HCT116 (cell line): Measurements from ENCODE around the gene CREB3L1. TPM values are rescaled to one million over a fixed set of nuclear protein-coding genes. Genes with fewer than 3 reads are reported as not detected.

Experiments used
- ATAC-seq: fragments of 200-7000 bp; cut with Tn5 transposase; 2 replicates; pipeline ENCODE4 v1.9.1; 2020; ENCODE audit warnings: mild to moderate bottlenecking, moderate library complexity
- Bru-seq: library from RNA; stranded (reverse); fragments of 400-500 nt; gene quantifications from one replicate; lab custom pipeline; 2021; lab: Mats Ljungman, UMichigan
- BruChase-seq, 2 experiments: library from RNA; stranded (reverse); fragments of 400-500 nt; gene quantifications; one replicate each; lab custom pipeline; 2021; lab: Mats Ljungman, UMichigan
- BruUV-seq: library from RNA; stranded (reverse); fragments of 400-500 nt; replicated peaks from 2 replicates; lab custom pipeline; 2021; lab: Mats Ljungman, UMichigan
- CTCF ChIA-PET: fragments of 300-600 bp; sonication (Branson Sonifier 250); formaldehyde crosslinking; loops from one replicate; lab custom pipeline; 2021; ENCODE audit warnings: antibody characterized with exemption; lab: Charles Lee
- POLR2A ChIA-PET: fragments of 300-600, 350-600 bp; sonication (Branson Sonifier 250); formaldehyde crosslinking; loops from one replicate; lab custom pipeline; 2021; ENCODE audit warnings: antibody characterized with exemption; lab: Charles Lee
- RAD21 ChIA-PET, 2 experiments: fragments of 300-600 bp; sonication (Branson Sonifier 250); formaldehyde crosslinking; loops; one replicate each; lab custom pipeline; 2023; ENCODE audit warnings: low total read pairs in 2 of 2; ENCODE audit not compliant: uncharacterized antibody in 2 of 2, unreplicated experiment in 2 of 2, low non-redundant PET in 1 of 2; lab: Charles Lee
- DNase-seq: peaks from one replicate; pipeline ENCODE4 v3.0.0-alpha.2; 2010; ENCODE audit warnings: low read depth, low spot score
- H2AFZ ChIP-seq: fragments of 200-600 bp; shearing (Covaris generic), sonication (generic); 2 replicates; pipeline ENCODE4 v1.6.1; 2017; ENCODE audit warnings: low read depth, mixed run types, mixed read lengths, antibody characterized with exemption, low read length; ENCODE audit not compliant: poor library complexity, severe bottlenecking
- H3K27ac ChIP-seq: 2 replicates; pipeline ENCODE4 v1.5.1; 2012; ENCODE audit warnings: low read depth, low read length
- H3K27me3 ChIP-seq: fragments of 200-600 bp; sonication (generic); 2 replicates; pipeline ENCODE4 v1.6.1; 2016; ENCODE audit warnings: mixed run types, low read length, mixed read lengths; ENCODE audit not compliant: insufficient read depth
- H3K36me3 ChIP-seq, 2 experiments: fragments of 200-500 bp in 1 of 2; fragments of 200-600 bp in 1 of 2; sonication (Bioruptor generic) in 1 of 2; sonication (generic) in 1 of 2; 2 replicates each; pipeline versions ENCODE4 v1.5.1 to v1.6.1; 2014 to 2016; ENCODE audit warnings: low read length in 2 of 2, inconsistent platforms in 1 of 2, mixed read lengths in 1 of 2, mixed run types in 1 of 2; ENCODE audit not compliant: insufficient read depth in 2 of 2, control insufficient read depth in 1 of 2
- H3K4me1 ChIP-seq, 2 experiments: fragments of 200-600 bp in 1 of 2; sonication (generic) in 1 of 2; 2 replicates each; pipeline versions ENCODE4 v1.5.1 to v1.6.1; 2012 to 2017; ENCODE audit warnings: low read length in 2 of 2, inconsistent platforms in 1 of 2, mild to moderate bottlenecking in 1 of 2, mixed read lengths in 1 of 2, mixed run types in 1 of 2, moderate library complexity in 1 of 2; ENCODE audit not compliant: insufficient read depth in 2 of 2, control insufficient read depth in 1 of 2
- H3K4me2 ChIP-seq: fragments of 200-600 bp; sonication (generic); 2 replicates; pipeline ENCODE4 v1.6.1; 2017; ENCODE audit warnings: mixed run types, low read length, mixed read lengths
- H3K4me3 ChIP-seq, 2 experiments: fragments of 200-600 bp in 1 of 2; sonication (generic) in 1 of 2; replicated peaks in 1 of 2; 2 replicates each; pipeline ENCODE4 v1.5.1; 2011 to 2016; ENCODE audit warnings: low read length in 2 of 2, control low read depth in 1 of 2, low read depth in 1 of 2, mild to moderate bottlenecking in 1 of 2, mixed read lengths in 1 of 2, mixed run types in 1 of 2
- H3K79me2 ChIP-seq: fragments of 200-600 bp; sonication (generic); 2 replicates; pipeline ENCODE4 v1.6.1; 2017; ENCODE audit warnings: mild to moderate bottlenecking, mixed run types, low read length, moderate library complexity, mixed read lengths; ENCODE audit not compliant: insufficient read depth
- H3K9ac ChIP-seq: fragments of 200-600 bp; sonication (generic); 2 replicates; pipeline ENCODE4 v1.6.1; 2016; ENCODE audit warnings: low read length, mixed read lengths
- H3K9me2 ChIP-seq: fragments of 200-600 bp; sonication (generic), shearing (Covaris generic); 2 replicates; pipeline ENCODE4 v1.6.1; 2017; ENCODE audit warnings: mixed run types, mild to moderate bottlenecking, moderate library complexity; ENCODE audit not compliant: insufficient read depth
- H3K9me3 ChIP-seq, 2 experiments: fragments of 200-500 bp in 1 of 2; fragments of 200-600 bp in 1 of 2; sonication (Bioruptor generic) in 1 of 2; sonication (generic) in 1 of 2; 2 replicates each; pipeline ENCODE4 v1.6.1; 2014 to 2017; ENCODE audit warnings: low read length in 2 of 2, mixed read lengths in 2 of 2, inconsistent platforms in 1 of 2, low read depth in 1 of 2, mild to moderate bottlenecking in 1 of 2, mixed run types in 1 of 2, moderate library complexity in 1 of 2; ENCODE audit not compliant: control insufficient read depth in 1 of 2, insufficient read depth in 1 of 2
- H4K20me1 ChIP-seq: fragments of 200-600 bp; sonication (generic), shearing (Covaris generic); 2 replicates; pipeline ENCODE4 v1.6.1; 2017; ENCODE audit warnings: mixed run types, mild to moderate bottlenecking, moderate library complexity; ENCODE audit not compliant: insufficient read depth
- EGR1 ChIP-seq: IDR thresholded peaks from 2 replicates; pipeline ENCODE4 v1.6.1; 2012; ENCODE audit warnings: low read depth
- ELF1 ChIP-seq: IDR thresholded peaks from 2 replicates; pipeline ENCODE4 v1.6.1; 2012; ENCODE audit warnings: low read depth, borderline replicate concordance
- EZH2phosphoT487 ChIP-seq: fragments of 200-600 bp; IDR thresholded peaks from 2 replicates; pipeline ENCODE4 v1.6.1; 2018; ENCODE audit warnings: antibody characterized with exemption, borderline replicate concordance
- POLR2A ChIP-seq: IDR thresholded peaks from 2 replicates; pipeline ENCODE4 v1.7.0; 2011; ENCODE audit warnings: borderline replicate concordance; ENCODE audit not compliant: insufficient read depth, insufficient read length; ENCODE audit errors: extremely low read depth
- POLR2AphosphoS5 ChIP-seq: IDR thresholded peaks from 2 replicates; pipeline ENCODE4 v1.6.1; 2011; ENCODE audit warnings: mild to moderate bottlenecking, low read depth, low read length, moderate library complexity
- RAD21 ChIP-seq: IDR thresholded peaks from 2 replicates; pipeline ENCODE4 v1.6.1; 2012; ENCODE audit warnings: low read depth, mild to moderate bottlenecking
- YY1 ChIP-seq: IDR thresholded peaks from 2 replicates; pipeline ENCODE4 v1.6.1; 2011; ENCODE audit warnings: low read length, low read depth, moderate library complexity, mild to moderate bottlenecking; ENCODE audit not compliant: insufficient replicate concordance; ENCODE audit errors: extremely low read depth
- intact Hi-C: fragments of 100-400 bp; cut with micrococcal nuclease; formaldehyde crosslinking; loops from 2 replicates; pipeline ENCODE4 v1.10.0; 2022
- long read RNA-seq: library from polyadenylated mRNA; unstranded; transcript quantifications from one replicate; pipeline ENCODE4 v2.0.0, GENCODE V29; 2021; ENCODE audit not compliant: unreplicated experiment
- polyA plus RNA-seq: library from polyadenylated mRNA; unstranded; fragments of >200 nt; gene quantifications from 2 replicates; pipeline ENCODE4 v1.2.1, GENCODE V29; 2012; ENCODE audit warnings: missing spikeins
- total RNA-seq: library from RNA; stranded (reverse); gene quantifications from one replicate; pipeline ENCODE4 v1.2.1, GENCODE V29; 2021; ENCODE audit not compliant: unreplicated experiment
- TF ChIP-seq, protein P1 (sequence below): IDR thresholded peaks from 2 replicates; pipeline ENCODE4 v1.6.1; 2011; ENCODE audit warnings: mild to moderate bottlenecking, low read length, moderate library complexity; ENCODE audit not compliant: insufficient replicate concordance; ENCODE audit errors: extremely low read depth

The CREB3L1 gene
- total RNA-seq (0.37 TPM), Bru-seq, nascent RNA (percentile 14 among the genes with signal in this experiment), BruChase-seq, experiment 1, labeled RNA remaining after a 6-hour chase (percentile 10 among the genes with signal in this experiment), BruChase-seq, experiment 2, labeled RNA remaining after a 2-hour chase (percentile 12 among the genes with signal in this experiment)
- 0.29 and 0.30 TPM in 2 replicates for polyA plus RNA-seq
- long read RNA-seq, result 0 reads

GRCh38 chr11:46277622-46278386 lies at the start of gene CREB3L1:
Gene CREB3L1, plus strand, starts transcription at chr11:46277662. Its CDS starts 450 bp downstream, at chr11:46278112.
- ATAC-seq (no peak; the same call in 1 of the 2 replicates), DNase-seq (no peak)
- intact Hi-C loops, result no loop called here
- Histone ChIP-seq H3K9me2 (no peaks in the 10 kb centered on the region), H3K9me3 (no peaks in the 10 kb centered on the region), H3K9ac (no peak within 1 kb of the TSS), H3K4me2 (peak within 1 kb of the TSS; percentile 46), H2AFZ (no peak within 1 kb of the TSS), H3K27ac (no peak within 1 kb of the TSS), H3K27me3 (no peaks in the 10 kb centered on the region), H4K20me1 (no peaks in the 10 kb centered on the region), H3K4me1 (peaks cover 7 to 11% of the 10 kb centered on the region in 2 experiments), H3K36me3 (no peaks in the 10 kb centered on the region), H3K79me2 (no peaks in the 10 kb centered on the region), H3K4me3 (no peak within 1 kb of the TSS)
- ChIA-PET CTCF (no interaction called here), RAD21 (no interaction called here), POLR2A (no interaction called here)
- no peak for TF ChIP-seq YY1
- no peak for TF ChIP-seq EGR1
- no peak for TF ChIP-seq POLR2A
- TF ChIP-seq RAD21, result no peak
- TF ChIP-seq ELF1, result no peak
- TF ChIP-seq POLR2AphosphoS5, result no peak
- BruUV-seq, result no TSS peak

- Histone ChIP-seq H3K27ac (no peak overlapping the region), H3K9ac (no peak overlapping the region), H2AFZ (no peak overlapping the region), H3K36me3 (no peaks in the 10 kb centered on the region), H3K4me3 (no peak overlapping the region), H3K9me2 (no peaks in the 10 kb centered on the region), H3K79me2 (no peaks in the 10 kb centered on the region), H3K4me1 (no peaks in the 10 kb centered on the region), H3K4me2 (no peak overlapping the region), H4K20me1 (no peaks in the 10 kb centered on the region), H3K27me3 (no peaks in the 10 kb centered on the region), H3K9me3 (no peaks in the 10 kb centered on the region)
- TF ChIP-seq EZH2phosphoT487 (no peak), POLR2A (no peak), RAD21 (no peak)
- TF ChIP-seq, protein P1, sequence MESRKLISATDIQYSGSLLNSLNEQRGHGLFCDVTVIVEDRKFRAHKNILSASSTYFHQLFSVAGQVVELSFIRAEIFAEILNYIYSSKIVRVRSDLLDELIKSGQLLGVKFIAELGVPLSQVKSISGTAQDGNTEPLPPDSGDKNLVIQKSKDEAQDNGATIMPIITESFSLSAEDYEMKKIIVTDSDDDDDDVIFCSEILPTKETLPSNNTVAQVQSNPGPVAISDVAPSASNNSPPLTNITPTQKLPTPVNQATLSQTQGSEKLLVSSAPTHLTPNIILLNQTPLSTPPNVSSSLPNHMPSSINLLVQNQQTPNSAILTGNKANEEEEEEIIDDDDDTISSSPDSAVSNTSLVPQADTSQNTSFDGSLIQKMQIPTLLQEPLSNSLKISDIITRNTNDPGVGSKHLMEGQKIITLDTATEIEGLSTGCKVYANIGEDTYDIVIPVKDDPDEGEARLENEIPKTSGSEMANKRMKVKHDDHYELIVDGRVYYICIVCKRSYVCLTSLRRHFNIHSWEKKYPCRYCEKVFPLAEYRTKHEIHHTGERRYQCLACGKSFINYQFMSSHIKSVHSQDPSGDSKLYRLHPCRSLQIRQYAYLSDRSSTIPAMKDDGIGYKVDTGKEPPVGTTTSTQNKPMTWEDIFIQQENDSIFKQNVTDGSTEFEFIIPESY, result no peak
- intact Hi-C loops, result no loop called here
- no peak for ATAC-seq
- ChIA-PET POLR2A (interaction anchor here (2.6 kb wide), 1 partner anchor 14 kb away, joined by 11 read pairs; no protein-coding TSS in a partner anchor), CTCF (interaction anchor here (0.6 to 1.0 kb wide), 2 partner anchors 10 to 11 kb away, joined by 3 to 6 read pairs; no protein-coding TSS in a partner anchor), RAD21 (no interaction called here)
- no TSS peak for BruUV-seq
- DNase-seq, result no peak
These were observed 48.2 kb upstream of the CREB3L1 start for GRCh38 chr11:46229230-46229629.
